Sigmoid colon (tissue), 7 donors: ENCODE data around the gene PPP1R7. TPM values are rescaled to one million over a fixed set of nuclear protein-coding genes. Genes with fewer than 3 reads are reported as not detected.

ENCODE experiments used
- DNase-seq: peaks from one replicate; pipeline ENCODE4 v3.0.0-alpha.2; 2019
- H3K27ac ChIP-seq, 4 donors: fragments of 200-600 bp; sonication (generic); one replicate each; pipeline ENCODE4 v1.5.1; 2016 to 2019; ENCODE audit warnings: mild to moderate bottlenecking in 1 of 4
- H3K27me3 ChIP-seq, 3 donors: fragments of 200-600 bp; sonication (generic); one replicate each; pipeline ENCODE4 v1.5.1; 2019; ENCODE audit warnings: mild to moderate bottlenecking in 1 of 3
- H3K36me3 ChIP-seq, 4 donors: fragments of 200-600 bp; sonication (generic); one replicate each; pipeline ENCODE4 v1.5.1; 2016 to 2019
- H3K4me1 ChIP-seq, 4 donors: fragments of 200-600 bp; sonication (generic); one replicate each; pipeline ENCODE4 v1.5.1; 2017 to 2019
- H3K4me3 ChIP-seq, 4 donors: fragments of 200-600 bp; sonication (generic); one replicate each; pipeline ENCODE4 v1.5.1; 2017 to 2019; ENCODE audit warnings: mild to moderate bottlenecking in 2 of 4, moderate library complexity in 1 of 4
- H3K9me3 ChIP-seq, 4 donors: fragments of 200-600 bp in 3 of 4; sonication (generic) in 3 of 4; one replicate each; pipeline versions ENCODE4 v1.5.1 to v1.6.1; 2013 to 2019
- CTCF ChIP-seq, 4 experiments: fragments of 450-650 bp in 3 of 4; fragments of 200-600 bp in 1 of 4; IDR thresholded peaks; one replicate each; pipeline ENCODE4 v1.5.1; 2016 to 2019; ENCODE audit warnings: antibody characterized with exemption in 4 of 4, mild to moderate bottlenecking in 3 of 4, moderate library complexity in 2 of 4
- EP300 ChIP-seq, 4 donors: sonication (generic); formaldehyde crosslinking; IDR thresholded peaks; one replicate each; pipeline ENCODE4 v1.6.1; 2017; ENCODE audit warnings: antibody characterized with exemption in 4 of 4
- POLR2A ChIP-seq, 2 donors: fragments of 450-650 bp; IDR thresholded peaks; one replicate each; pipeline ENCODE4 v1.6.1; 2016; ENCODE audit warnings: antibody characterized with exemption in 2 of 2, mild to moderate bottlenecking in 2 of 2, moderate library complexity in 2 of 2
- POLR2AphosphoS5 ChIP-seq, 4 donors: sonication (generic); formaldehyde crosslinking; IDR thresholded peaks; one replicate each; pipeline ENCODE4 v1.6.1; 2017; ENCODE audit warnings: antibody characterized with exemption in 4 of 4
- WGBS, 2 donors: extraction: QIAGEN DNeasy Blood & Tissue Kit; methylation state at CpG; one replicate each; pipeline ENCODE4 v1.1.7; 2013; 5-methylcytosine and 5-hydroxymethylcytosine counted together
- intact Hi-C: fragments of 100-400 bp; cut with DNase I; formaldehyde crosslinking; loops from one replicate; pipeline ENCODE4 v1.15.1; 2023
- polyA plus RNA-seq, 3 donors: library from polyadenylated mRNA; stranded (reverse); fragments of 200-250 nt; gene quantifications; one replicate each; pipeline ENCODE4 v1.2.3, GENCODE V29; 2013
- total RNA-seq, 4 donors: library from RNA; depleted of rRNA; stranded (reverse); fragments of >200 nt; gene quantifications; one replicate each; pipeline ENCODE4 v1.1.0, GENCODE V29; 2016
- donor health status: healthy with polysubstance abuse.
- donor health status: Bipolar disorder and iron deficiency.
- donor health status: healthy.

The PPP1R7 gene
- total and polyA plus RNA-seq, 7 donors, result 41.3 to 89.7 (median 63.5) TPM

GRCh38 chr2:241225983-241226382, 75.7 kb downstream of the PPP1R7 start:
- DNase-seq, result no peak
- intact Hi-C loops, result no loop called here
- H3K4me1 ChIP-seq, result peaks cover 0 to 14% (median 8%) of the 10 kb centered on the region in 4 donors
- WGBS, 2 donors, result 94 to 95% methylated on average over 16 of the region's 16 CpGs
- TF ChIP-seq POLR2AphosphoS5 (IDR thresholded peaks at IDR 0.05), result no peak
- no peak for TF ChIP-seq CTCF (IDR thresholded peaks at IDR 0.05)
- no peak for TF ChIP-seq POLR2A (IDR thresholded peaks at IDR 0.05)
- no peak for TF ChIP-seq EP300 (IDR thresholded peaks at IDR 0.05)
- H3K4me3 ChIP-seq, result no peak overlapping the region
- no peaks in the 10 kb centered on the region for H3K9me3 ChIP-seq
- H3K27ac ChIP-seq, result no peak overlapping the region
- H3K36me3 ChIP-seq, result peaks cover 28 to 59% (median 46%) of the 10 kb centered on the region in 4 donors
- no peaks in the 10 kb centered on the region for H3K27me3 ChIP-seq

GRCh38 chr2:241226723-241227572, 76.7 kb downstream of the PPP1R7 start:
- DNase-seq, result no peak
- intact Hi-C loops, result no loop called here
- Histone ChIP-seq H3K4me1 (peaks cover 0 to 14% (median 8%) of the 10 kb centered on the region in 4 donors), H3K27me3 (no peaks in the 10 kb centered on the region), H3K27ac (no peak overlapping the region), H3K36me3 (peaks cover 37 to 69% (median 55%) of the 10 kb centered on the region in 4 donors), H3K4me3 (no peak overlapping the region), H3K9me3 (no peaks in the 10 kb centered on the region)
- TF ChIP-seq POLR2AphosphoS5 (IDR thresholded peaks at IDR 0.05) (no peak), POLR2A (IDR thresholded peaks at IDR 0.05) (no peak), EP300 (IDR thresholded peaks at IDR 0.05) (no peak), CTCF (IDR thresholded peaks at IDR 0.05) (no peak)
- 82 to 86% methylated on average over 19 of the region's 19 CpGs for WGBS, 2 donors

GRCh38 chr2:241227594-241227993, 77.3 kb downstream of the PPP1R7 start:
- Histone ChIP-seq H3K4me3 (no peak overlapping the region), H3K9me3 (no peaks in the 10 kb centered on the region), H3K4me1 (peaks cover 0 to 14% (median 8%) of the 10 kb centered on the region in 4 donors), H3K27ac (no peak overlapping the region), H3K36me3 (peaks cover 41 to 75% (median 60%) of the 10 kb centered on the region in 4 donors), H3K27me3 (no peaks in the 10 kb centered on the region)
- 90 to 93% methylated on average over 8 of the region's 8 CpGs for WGBS, 2 donors
- intact Hi-C loops, result no loop called here
- no peak for DNase-seq
- no peak for TF ChIP-seq CTCF (IDR thresholded peaks at IDR 0.05)
- TF ChIP-seq POLR2A (IDR thresholded peaks at IDR 0.05), result no peak
- TF ChIP-seq EP300 (IDR thresholded peaks at IDR 0.05), result no peak
- no peak for TF ChIP-seq POLR2AphosphoS5 (IDR thresholded peaks at IDR 0.05)

GRCh38 chr2:241228081-241228859, 78.0 kb downstream of the PPP1R7 start:
- Histone ChIP-seq H3K27ac (no peak overlapping the region), H3K4me1 (peaks cover 0 to 14% (median 8%) of the 10 kb centered on the region in 4 donors), H3K4me3 (no peak overlapping the region), H3K27me3 (no peaks in the 10 kb centered on the region), H3K36me3 (peaks cover 48 to 82% (median 67%) of the 10 kb centered on the region in 4 donors), H3K9me3 (no peaks in the 10 kb centered on the region)
- intact Hi-C loops, result no loop called here
- 94 to 95% methylated on average over 26 of the region's 26 CpGs for WGBS, 2 donors
- TF ChIP-seq CTCF (IDR thresholded peaks at IDR 0.05), result no peak
- no peak for DNase-seq
